ENCODE measurements around the gene B4GALNT3.
A peak's percentile ranks its signal among the peaks of the same experiment; 100 is the strongest.

The B4GALNT3 gene

GRCh38 chr12:559208-559905, 99.6 kb downstream of the B4GALNT3 start:
- DNase-seq (ENCODE audit: low read depth), result no peak

GRCh38 chr12:559906-560455, 100.2 kb downstream of the B4GALNT3 start:
- DNase-seq (ENCODE audit: low read depth), result no peak

DNA sequence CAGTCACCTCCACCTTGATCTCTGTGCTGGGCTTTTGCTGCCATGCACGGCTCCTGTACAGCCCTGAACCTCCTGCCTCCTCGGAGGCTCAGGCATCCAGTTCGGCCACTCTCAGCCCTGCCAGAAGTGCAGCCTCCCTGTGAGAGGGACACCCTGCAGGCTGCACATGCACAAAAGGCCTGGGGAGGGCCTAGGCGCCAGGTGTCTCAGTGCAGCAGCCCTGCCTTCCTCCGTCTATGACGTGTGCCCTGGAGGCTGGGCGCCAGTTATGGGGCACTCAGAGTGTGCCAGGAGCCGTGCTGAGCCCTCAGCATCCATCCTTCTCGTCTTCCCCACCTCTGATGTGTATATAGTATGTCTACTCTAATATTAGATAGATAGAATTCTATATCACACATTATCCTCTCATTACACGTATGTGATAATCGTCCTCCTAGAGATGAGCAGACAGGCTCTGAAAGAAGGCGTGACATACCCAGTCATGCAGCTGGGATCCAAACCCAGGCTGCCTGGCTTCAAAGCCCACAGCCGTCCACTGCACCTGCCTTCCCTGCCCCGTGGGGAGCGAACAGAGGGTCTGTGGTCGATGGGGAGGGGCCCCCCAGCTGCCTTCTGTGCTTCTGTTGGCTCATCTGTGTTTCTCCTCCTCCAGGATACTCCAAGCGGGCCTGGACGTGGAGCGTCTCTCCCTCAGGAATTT, 101.1 kb downstream of the B4GALNT3 start:
- no peak for DNase-seq (ENCODE audit: low read depth)

DNA sequence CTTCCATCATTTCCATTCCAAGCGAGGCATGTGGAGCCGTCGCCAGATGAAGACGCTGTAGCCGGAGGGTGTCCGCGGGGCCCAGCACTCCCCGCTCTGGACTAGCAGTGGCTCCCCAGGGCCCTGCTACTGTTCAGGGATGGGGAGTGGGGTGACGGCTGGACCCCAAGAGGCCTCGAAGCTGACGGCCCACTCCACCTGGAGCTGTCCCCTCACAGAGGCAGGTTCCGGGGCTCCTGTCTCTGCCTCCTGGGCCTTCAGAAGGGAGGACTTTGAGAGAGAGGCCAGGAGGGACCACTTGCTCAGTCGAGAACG, 101.6 kb downstream of the B4GALNT3 start:
- DNase-seq (ENCODE audit: low read depth), result no peak

DNA sequence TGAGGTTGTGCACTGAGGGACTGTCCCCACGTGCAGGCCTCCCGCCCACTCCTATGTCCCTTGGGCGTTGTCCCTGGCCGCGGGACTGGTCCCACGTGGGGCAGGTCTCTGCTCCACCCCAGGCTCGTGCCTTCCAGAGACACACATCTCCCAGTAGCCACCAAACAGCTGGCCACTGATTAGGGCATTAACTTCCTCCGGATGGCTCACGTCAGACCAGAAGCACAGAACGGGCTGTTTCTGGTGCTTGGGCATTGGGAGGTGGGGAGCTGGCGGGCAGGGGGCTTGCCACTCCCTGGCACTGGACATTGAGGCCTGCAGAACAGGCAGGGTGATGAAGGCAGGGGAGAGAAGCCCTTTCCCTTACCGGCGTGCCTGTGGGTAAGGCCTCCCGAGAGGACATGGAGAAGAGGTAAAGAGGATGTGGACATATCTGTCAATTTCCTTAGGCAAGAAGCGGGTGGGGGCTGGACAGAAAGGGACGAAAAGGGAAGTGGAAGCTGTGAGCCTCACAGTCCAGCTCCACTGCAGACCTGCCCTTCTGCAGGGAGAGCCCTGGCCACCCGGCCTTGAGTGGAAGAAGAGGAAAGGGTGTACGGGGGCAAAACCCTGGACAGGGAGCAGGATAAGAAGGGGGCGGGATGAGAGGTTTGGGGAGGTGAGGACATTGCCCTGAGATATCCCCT, 102.3 kb downstream of the B4GALNT3 start:
- DNase-seq (ENCODE audit: low read depth), result no peak

- no peak for DNase-seq (ENCODE audit: low read depth)
Measured at GRCh38 chr12:562634-563033, 102.9 kb downstream of the B4GALNT3 start.

DNA sequence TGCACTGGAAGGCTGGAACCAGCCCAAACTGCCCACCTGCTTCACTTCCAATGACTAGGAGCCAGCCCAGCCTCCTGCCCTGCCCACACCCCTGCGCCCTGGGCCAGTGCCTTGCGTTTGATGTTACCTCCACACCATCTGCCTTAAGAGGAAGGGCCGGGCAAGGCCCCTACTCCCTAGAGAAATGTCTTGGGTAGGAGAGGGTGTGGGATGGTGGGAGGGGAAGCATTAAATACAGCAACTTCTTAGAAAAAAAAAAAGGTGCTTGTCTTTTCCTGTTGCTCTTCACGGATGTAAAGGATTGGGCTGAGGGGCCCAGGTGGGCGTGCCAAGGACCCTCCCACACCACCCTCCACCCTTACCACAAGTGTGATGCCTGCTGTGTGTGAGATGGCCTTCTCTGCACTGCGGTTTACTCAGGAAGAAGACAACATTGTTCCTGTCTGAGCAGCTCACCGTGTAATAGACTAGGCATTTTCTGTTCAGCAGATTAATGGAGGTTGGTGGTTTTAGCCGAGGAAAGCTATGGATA, 103.6 kb downstream of the B4GALNT3 start:
- DNase-seq (ENCODE audit: low read depth), result peak; percentile 22

- DNase-seq (ENCODE audit: low read depth), result no peak
Measured at GRCh38 chr12:563787-564298, 104.1 kb downstream of the B4GALNT3 start.

- no peak for DNase-seq (ENCODE audit: low read depth)
Measured at GRCh38 chr12:565161-565560, 105.4 kb downstream of the B4GALNT3 start.

- DNase-seq (ENCODE audit: low read depth), result no peak
Measured at GRCh38 chr12:565589-566105, 105.9 kb downstream of the B4GALNT3 start.

- no peak for DNase-seq (ENCODE audit: low read depth)
Measured at GRCh38 chr12:568486-568885, 108.7 kb downstream of the B4GALNT3 start.

DNA sequence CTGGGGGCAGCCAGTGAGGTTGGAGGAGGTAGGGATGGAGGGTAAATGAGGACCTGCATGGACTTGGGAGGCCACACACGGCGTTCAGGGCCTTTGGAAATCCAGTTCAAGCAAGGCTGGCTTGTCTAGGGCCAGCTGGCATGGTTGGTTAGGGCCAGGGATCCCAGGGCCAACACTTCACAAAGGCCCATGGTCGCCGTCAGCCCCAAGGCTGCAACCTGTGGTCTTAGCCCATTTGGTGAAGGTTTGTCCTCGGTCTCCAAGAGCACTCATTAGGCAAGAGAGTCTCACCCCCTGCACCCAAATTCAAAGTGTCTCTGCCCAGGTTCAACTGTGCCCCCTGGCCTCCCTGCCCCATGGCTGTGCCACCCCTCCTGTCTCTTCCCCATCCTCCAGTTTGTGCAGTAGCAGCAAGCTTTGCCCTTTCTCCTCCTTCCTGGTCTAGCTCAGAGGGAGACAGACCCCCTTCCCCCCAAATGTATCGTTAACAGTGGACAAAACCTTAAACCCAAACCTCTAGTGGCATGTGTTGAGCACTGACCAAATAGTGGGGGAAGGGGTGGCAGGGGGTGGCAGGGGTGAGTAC, 109.4 kb downstream of the B4GALNT3 start:
- DNase-seq (ENCODE audit: low read depth), result no peak

DNA sequence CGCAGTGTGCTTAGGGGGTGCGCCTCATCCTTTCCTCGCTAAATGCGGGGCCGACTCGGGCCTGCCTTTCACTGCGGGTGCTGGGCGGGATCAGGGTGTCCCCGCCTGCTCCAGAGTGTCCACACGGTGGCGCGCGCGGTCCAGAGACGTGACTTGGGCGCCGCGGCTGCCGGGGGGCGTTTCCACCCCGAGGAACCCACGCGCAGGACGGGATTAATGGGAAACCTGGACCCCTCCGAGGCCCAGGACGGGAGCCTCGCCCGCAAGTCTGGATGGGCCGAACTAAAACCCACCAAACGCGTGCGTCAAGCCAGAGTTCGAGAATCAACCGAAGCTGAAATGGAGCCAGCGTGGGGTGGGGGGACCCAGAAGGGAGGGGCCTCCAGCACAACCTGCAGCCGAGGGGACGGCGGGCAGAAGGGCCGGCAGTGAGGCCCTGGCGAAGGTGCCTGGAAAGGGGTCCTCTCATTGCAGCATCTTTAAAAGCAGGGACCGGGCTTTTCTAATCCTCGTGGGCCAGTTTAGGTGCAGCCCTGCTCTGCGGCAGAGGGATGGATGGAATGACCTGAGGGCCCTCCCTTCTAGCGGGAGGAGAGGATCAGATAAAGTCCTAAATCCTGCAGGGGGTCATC, 110.2 kb downstream of the B4GALNT3 start:
- peak; percentile 79 for DNase-seq (ENCODE audit: low read depth)

- peak; percentile 85 for DNase-seq (ENCODE audit: low read depth)
Measured at GRCh38 chr12:570435-570920, 110.7 kb downstream of the B4GALNT3 start.

- DNase-seq (ENCODE audit: low read depth), result peak; percentile 76
Measured at GRCh38 chr12:570921-571794, 111.4 kb downstream of the B4GALNT3 start.

GRCh38 chr12:571795-572531, 112.2 kb downstream of the B4GALNT3 start:
- no peak for DNase-seq (ENCODE audit: low read depth)

GRCh38 chr12:572532-572899, 112.8 kb downstream of the B4GALNT3 start:
- DNase-seq (ENCODE audit: low read depth), result peak; percentile 45

GRCh38 chr12:573232-573631, 113.5 kb downstream of the B4GALNT3 start:
- no peak for DNase-seq (ENCODE audit: low read depth)

DNA sequence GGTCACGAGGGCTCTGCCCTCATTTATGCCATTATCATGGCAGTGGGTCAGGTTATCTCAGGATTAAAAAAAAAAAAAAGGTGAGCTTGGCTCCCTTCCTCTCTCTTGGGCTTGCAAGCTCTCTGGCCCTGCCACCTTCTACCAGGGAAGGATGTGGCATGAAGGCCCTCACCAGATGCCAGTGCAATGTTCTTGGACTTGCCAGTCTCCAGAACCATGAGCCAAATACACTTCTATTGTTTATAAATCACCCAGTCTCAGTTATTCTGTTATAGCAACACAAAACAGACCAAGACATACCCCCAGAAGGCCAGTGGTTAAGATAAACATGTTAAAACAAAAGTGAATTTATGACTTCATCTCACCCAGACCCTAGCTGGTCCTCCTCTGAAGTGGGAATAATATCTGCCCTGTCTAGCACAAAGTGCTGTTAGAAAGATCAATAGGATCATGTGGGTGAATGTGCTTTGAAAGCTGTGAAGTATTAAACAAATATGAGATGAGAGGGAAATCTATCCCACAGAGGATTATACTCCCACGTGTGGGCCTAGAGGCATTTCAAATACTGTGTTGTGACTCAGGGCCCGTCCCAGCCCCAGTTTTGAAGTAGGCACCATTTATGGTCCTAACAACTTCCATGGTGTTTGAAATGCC, 114.9 kb downstream of the B4GALNT3 start:
- DNase-seq (ENCODE audit: low read depth), result peak; percentile 65

Measured in iris pigment epithelial cell (primary cell).